NCI-H345 treated with DMSO at 0.1 percent for 48 hours (cell line): ENCODE data around the gene PSMC4.
A peak's percentile ranks its signal among the peaks of the same experiment; 100 is the strongest.

Source experiments
- DNase-seq: peaks from one replicate; lab custom pipeline; 2025; ENCODE audit not compliant: unreplicated experiment; lab: John Stamatoyannopoulos, UW

PSMC4 gene

DNA sequence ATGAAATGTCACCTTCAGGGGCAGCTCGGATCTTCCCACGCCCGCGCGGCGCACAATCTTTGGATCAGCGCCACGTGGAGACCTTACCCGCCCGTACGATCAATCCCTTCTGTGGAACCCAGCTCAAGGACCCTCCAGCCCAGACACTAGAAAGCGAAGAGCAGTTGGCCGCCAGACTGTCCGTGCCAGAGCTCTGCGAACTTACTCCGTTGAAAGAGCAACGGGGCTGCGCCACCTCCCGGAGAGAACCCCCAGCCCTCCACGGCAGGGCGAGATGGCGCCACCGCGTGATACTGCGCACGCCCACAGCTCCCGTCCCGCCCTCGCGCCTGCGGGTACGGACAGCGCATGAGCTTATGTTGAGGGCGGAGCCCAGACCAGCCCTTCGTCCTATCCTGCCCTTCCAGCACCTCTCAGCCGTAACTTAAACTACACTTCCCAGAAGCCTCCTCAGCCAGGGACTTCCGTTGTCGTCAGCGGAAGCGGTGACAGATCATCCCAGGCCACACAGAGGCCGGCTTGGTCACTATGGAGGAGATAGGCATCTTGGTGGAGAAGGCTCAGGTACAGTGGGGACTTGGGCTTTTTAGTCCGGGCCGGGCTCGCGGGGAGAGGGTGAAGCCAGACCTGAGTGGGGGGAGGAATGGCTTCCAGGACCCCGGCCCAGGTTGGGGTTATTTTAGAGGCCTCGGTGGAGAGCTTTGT, at the start of gene PSMC4:
TSS of gene PSMC4 (plus strand) at position 491 of the 705 bp plus-strand sequence. CDS start at position 529, 38 bp downstream.
- peak; percentile 100 for DNase-seq

- DNase-seq: no peak
Observed at GRCh38 chr19:39923862-39924261, 47.1 kb upstream of the PSMC4 start.

- no peak for DNase-seq
Observed at GRCh38 chr19:39924389-39924788, 46.6 kb upstream of the PSMC4 start.

GRCh38 chr19:39924952-39925351, 46.0 kb upstream of the PSMC4 start:
- DNase-seq: no peak

- no peak for DNase-seq
Observed at GRCh38 chr19:39926170-39926760, 44.7 kb upstream of the PSMC4 start.

- DNase-seq: no peak
Observed at GRCh38 chr19:39927076-39927475, 43.9 kb upstream of the PSMC4 start.

DNA sequence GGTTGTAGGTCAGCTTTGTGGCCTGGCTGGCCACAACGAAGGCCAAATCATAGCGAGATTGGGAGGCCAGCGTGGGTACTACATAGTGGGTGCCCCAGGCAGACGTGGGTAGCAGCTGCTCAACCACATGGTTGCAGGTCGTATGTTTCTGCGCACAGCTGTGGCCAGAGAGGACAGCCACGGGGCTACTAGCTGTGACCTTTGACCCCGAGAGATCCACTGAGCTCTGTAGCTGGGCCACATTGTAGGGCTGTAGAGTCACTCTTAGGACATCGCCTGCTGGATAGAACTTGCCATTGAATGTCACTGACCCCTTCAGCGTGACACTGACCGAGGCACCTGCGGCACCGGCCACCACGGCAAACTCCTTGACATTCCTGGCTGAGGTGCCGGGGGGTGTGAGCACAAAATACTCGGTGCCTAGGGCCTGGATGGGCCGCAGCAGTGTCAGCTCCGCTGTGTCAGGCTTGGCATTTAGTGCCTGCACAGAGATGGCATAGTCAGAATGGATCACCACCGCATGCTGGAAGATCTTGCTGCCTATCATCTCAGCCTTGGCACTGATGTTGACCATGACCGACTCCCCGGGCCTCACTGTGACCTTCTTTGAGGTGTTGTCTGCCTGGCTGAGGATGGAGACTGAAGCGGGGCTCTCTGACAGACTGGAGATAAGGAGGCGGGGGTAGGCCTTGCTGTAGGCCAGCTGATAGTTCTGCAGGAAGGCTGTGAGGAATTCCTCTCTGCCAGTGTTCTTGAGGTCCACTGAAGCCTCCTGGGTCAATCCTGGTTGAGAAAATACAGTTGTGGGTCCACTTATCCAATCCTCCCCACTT, 43.2 kb upstream of the PSMC4 start:
- DNase-seq: no peak

GRCh38 chr19:39928357-39928725, 42.6 kb upstream of the PSMC4 start:
- DNase-seq: no peak

- no peak for DNase-seq
Observed at GRCh38 chr19:39929750-39930149, 41.2 kb upstream of the PSMC4 start.

- no peak for DNase-seq
Observed at GRCh38 chr19:39934584-39935363, 36.2 kb upstream of the PSMC4 start, which contains the start of gene FCGBP. FCGBP (minus strand) TSS chr19:39934634.

DNA sequence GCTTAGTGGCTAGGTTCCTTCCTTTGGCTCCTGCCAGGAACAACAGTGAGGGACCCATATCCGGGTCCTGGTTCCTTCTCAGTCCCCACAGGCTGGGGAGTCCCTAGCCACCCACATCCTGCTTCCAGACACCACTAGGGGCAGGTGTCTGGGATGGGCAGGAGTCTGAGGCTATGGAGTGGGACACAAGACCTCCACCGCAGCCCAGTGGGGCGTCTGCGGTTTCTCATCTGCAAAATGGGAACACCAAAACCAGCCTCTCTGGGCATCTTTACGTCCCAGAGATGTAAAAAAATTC, 35.7 kb upstream of the PSMC4 start:
- DNase-seq: no peak

GRCh38 chr19:39936020-39936419, 34.9 kb upstream of the PSMC4 start:
- no peak for DNase-seq

GRCh38 chr19:39936622-39937021, 34.3 kb upstream of the PSMC4 start:
- DNase-seq: no peak

GRCh38 chr19:39937094-39937720, 33.8 kb upstream of the PSMC4 start:
- no peak for DNase-seq

DNA sequence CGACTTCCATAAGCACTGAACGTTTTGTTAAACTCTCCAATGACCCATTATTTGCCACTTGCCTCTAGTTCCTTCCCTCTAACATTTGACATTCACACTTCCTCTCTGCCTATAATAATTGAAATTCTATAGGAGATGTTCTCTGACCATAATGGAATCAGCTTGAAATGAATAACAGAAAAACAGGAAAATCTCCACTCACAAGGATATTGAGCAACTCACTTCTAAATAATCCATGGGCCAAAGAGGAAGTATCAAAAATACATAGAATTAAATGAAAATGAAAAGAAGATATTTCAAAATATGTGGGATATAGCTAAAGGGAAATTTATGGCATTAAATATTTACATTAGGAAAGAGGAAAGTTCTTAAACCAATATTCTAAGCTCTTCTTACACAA, 33.2 kb upstream of the PSMC4 start:
- DNase-seq: no peak

- no peak for DNase-seq
Observed at GRCh38 chr19:39939556-39939955, 31.4 kb upstream of the PSMC4 start.

- DNase-seq: no peak
Observed at GRCh38 chr19:39940221-39940833, 30.6 kb upstream of the PSMC4 start.

DNA sequence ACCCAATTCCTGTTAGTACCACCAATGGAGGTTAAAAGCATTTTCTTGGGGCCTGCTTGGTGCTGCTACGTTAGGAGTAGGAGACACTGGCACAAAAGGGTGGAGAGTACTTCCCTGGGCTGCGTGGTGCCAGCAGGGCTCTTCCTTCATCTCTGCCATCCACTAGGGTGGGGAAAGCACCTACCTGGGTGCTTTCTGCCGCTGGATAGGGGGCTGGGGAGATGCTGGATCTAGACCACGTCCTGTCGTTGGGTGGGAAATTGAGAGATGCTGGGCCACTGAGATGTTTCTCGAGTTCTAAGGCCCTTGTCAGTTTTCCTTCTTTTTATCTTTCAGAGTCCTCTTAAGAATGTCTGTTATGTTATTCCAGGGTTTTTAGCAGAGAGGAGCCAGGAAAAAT, 29.8 kb upstream of the PSMC4 start:
- no peak for DNase-seq

DNA sequence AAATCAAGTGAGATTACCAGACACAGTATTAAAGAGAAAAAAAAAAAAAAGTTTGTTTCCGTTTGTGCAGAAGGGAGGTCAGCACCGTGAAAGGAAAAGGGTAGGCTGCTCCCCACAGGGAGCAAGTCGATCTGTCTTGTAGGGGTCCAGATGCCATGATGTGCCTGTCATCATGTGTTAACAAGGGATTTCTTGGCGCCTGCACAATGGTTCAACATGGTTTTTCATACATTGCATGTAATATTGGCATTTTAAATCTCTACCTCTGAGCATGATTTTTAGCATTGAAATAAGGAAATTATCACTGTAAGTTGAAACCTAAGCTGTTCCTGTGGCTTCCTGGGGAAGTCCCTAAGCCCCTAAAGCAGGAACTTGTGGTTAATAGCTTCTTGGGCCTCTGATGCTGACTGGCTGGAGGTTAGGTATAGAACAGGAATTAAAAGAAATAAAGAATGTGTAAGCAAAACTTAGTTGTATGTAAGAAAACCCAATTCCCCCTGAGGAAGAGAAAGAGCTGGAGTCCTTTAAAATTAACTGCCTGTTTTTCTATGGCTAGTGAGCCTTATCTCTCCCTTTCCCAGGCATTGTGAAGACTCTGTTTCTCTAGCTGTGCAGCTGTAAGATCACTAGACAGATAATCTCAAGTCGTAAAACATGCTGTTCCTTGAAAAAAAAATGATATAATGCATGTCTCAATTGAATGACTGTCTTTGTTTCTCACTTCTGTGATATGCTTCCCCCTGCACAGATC, 29.2 kb upstream of the PSMC4 start:
- no peak for DNase-seq

- DNase-seq: no peak
Observed at GRCh38 chr19:39942366-39942730, 28.6 kb upstream of the PSMC4 start.
